Liver (tissue), 9 donors: ENCODE results near the gene NUDC. TPM values are rescaled to one million over a fixed set of nuclear protein-coding genes. Genes with fewer than 3 reads are reported as not detected.
A peak's percentile ranks its signal among the peaks of the same experiment; 100 is the strongest.

Experiments
- DNase-seq: peaks from one replicate; pipeline ENCODE4 v3.0.0-alpha.2; 2017; ENCODE audit warnings: low spot score
- H3K27ac ChIP-seq, 2 donors: one replicate each; pipeline ENCODE4 v1.7.0; 2013; ENCODE audit warnings: inconsistent platforms in 2 of 2, low read length in 2 of 2, control low read depth in 1 of 2, low read depth in 1 of 2, mild to moderate bottlenecking in 1 of 2
- H3K27me3 ChIP-seq, 4 donors: one replicate each; pipeline versions ENCODE4 v1.6.1 to v1.7.0; 2013; ENCODE audit warnings: low read length in 3 of 4, inconsistent platforms in 1 of 4, mild to moderate bottlenecking in 1 of 4, moderate library complexity in 1 of 4; ENCODE audit not compliant: control insufficient read depth in 4 of 4, insufficient read depth in 4 of 4
- H3K36me3 ChIP-seq, 4 donors: one replicate each; pipeline versions ENCODE4 v1.6.1 to v1.7.0; 2013; ENCODE audit warnings: low read length in 3 of 4, mild to moderate bottlenecking in 3 of 4, low read depth in 1 of 4, moderate library complexity in 1 of 4; ENCODE audit not compliant: control insufficient read depth in 4 of 4, insufficient read depth in 3 of 4
- H3K4me1 ChIP-seq, 4 donors: one replicate each; pipeline versions ENCODE4 v1.6.1 to v1.7.0; 2013; ENCODE audit warnings: low read length in 3 of 4, mild to moderate bottlenecking in 3 of 4, moderate library complexity in 1 of 4; ENCODE audit not compliant: control insufficient read depth in 4 of 4, insufficient read depth in 4 of 4
- H3K4me3 ChIP-seq, 3 donors: one replicate each; pipeline versions ENCODE4 v1.6.1 to v1.7.0; 2013; ENCODE audit warnings: low read length in 3 of 3, control low read depth in 1 of 3, low read depth in 1 of 3, mild to moderate bottlenecking in 1 of 3
- H3K9ac ChIP-seq, 2 donors: one replicate each; pipeline ENCODE4 v1.7.0; 2013; ENCODE audit warnings: low read length in 2 of 2, mild to moderate bottlenecking in 2 of 2, moderate library complexity in 2 of 2, control low read depth in 1 of 2, low read depth in 1 of 2
- H3K9me3 ChIP-seq, 4 donors: one replicate each; pipeline versions ENCODE4 v1.6.1 to v1.7.0; 2013; ENCODE audit warnings: low read length in 3 of 4; ENCODE audit not compliant: control insufficient read depth in 4 of 4
- EGR1 ChIP-seq, 2 donors: IDR thresholded peaks; 2 replicates each; pipeline ENCODE4 v1.6.1; 2016 to 2018; ENCODE audit warnings: antibody characterized with exemption in 2 of 2, low read depth in 2 of 2
- FOXA1 ChIP-seq: IDR thresholded peaks from 2 replicates; pipeline ENCODE4 v1.6.1; 2016; ENCODE audit warnings: antibody characterized with exemption
- FOXA2 ChIP-seq: IDR thresholded peaks from 2 replicates; pipeline ENCODE4 v1.6.1; 2016; ENCODE audit warnings: antibody characterized with exemption
- GABPA ChIP-seq, 2 donors: IDR thresholded peaks in 1 of 2; conservative IDR thresholded peaks in 1 of 2; 2 replicates each; pipeline ENCODE4 v1.6.1; 2016; ENCODE audit warnings: antibody characterized with exemption in 2 of 2, mild to moderate bottlenecking in 1 of 2, moderate library complexity in 1 of 2
- HNF4A ChIP-seq, 2 donors: conservative IDR thresholded peaks; 2 replicates each; pipeline ENCODE4 v1.6.1; 2016; ENCODE audit warnings: antibody characterized with exemption in 2 of 2, mild to moderate bottlenecking in 2 of 2
- HNF4G ChIP-seq: IDR thresholded peaks from 2 replicates; pipeline ENCODE4 v1.6.1; 2016; ENCODE audit warnings: antibody characterized with exemption
- JUND ChIP-seq, 2 donors: IDR thresholded peaks; 2 replicates each; pipeline ENCODE4 v1.6.1; 2016; ENCODE audit warnings: antibody characterized with exemption in 2 of 2
- NR2F2 ChIP-seq: IDR thresholded peaks from 2 replicates; pipeline ENCODE4 v1.6.1; 2016; ENCODE audit warnings: antibody characterized with exemption
- RAD21 ChIP-seq, 2 donors: IDR thresholded peaks; 2 replicates each; pipeline ENCODE4 v1.6.1; 2016; ENCODE audit warnings: antibody characterized with exemption in 2 of 2, mild to moderate bottlenecking in 2 of 2
- RXRA ChIP-seq, 2 donors: IDR thresholded peaks; 2 replicates each; pipeline ENCODE4 v1.6.1; 2017 to 2018; ENCODE audit warnings: antibody characterized with exemption in 2 of 2, mild to moderate bottlenecking in 1 of 2
- SP1 ChIP-seq: IDR thresholded peaks from 2 replicates; pipeline ENCODE4 v1.6.1; 2018; ENCODE audit warnings: antibody characterized with exemption, mild to moderate bottlenecking
- TAF1 ChIP-seq: conservative IDR thresholded peaks from 2 replicates; pipeline ENCODE4 v1.6.1; 2016; ENCODE audit warnings: antibody characterized with exemption, mild to moderate bottlenecking
- YY1 ChIP-seq: IDR thresholded peaks from 2 replicates; pipeline ENCODE4 v1.6.1; 2016; ENCODE audit warnings: antibody characterized with exemption, mild to moderate bottlenecking
- WGBS: extraction: QIAGEN DNeasy Blood & Tissue Kit; methylation state at CpG from one replicate; pipeline ENCODE4 v1.1.7; 2013; 5-methylcytosine and 5-hydroxymethylcytosine counted together
- polyA plus RNA-seq, 2 donors: library from polyadenylated mRNA; stranded (reverse) in 1 of 2; unstranded in 1 of 2; fragments of 200-250 nt in 1 of 2; fragments of >200 nt in 1 of 2; fragmentation: Nextera tagmentation in 1 of 2; extraction: Ambion mirVana in 1 of 2; gene quantifications; one replicate each; pipeline versions ENCODE4 v1.2.1 to v1.2.3, GENCODE V29; 2013 to 2015
- total RNA-seq, 2 donors: library from RNA; depleted of rRNA; stranded (reverse); fragments of >200 nt; gene quantifications; one replicate each; pipeline ENCODE4 v1.2.3, GENCODE V29; 2014
- TF ChIP-seq, protein P1 (sequence below): IDR thresholded peaks from 2 replicates; pipeline ENCODE4 v1.6.1; 2016; ENCODE audit warnings: antibody characterized with exemption
- TF ChIP-seq, protein P2 (sequence below): IDR thresholded peaks from 2 replicates; pipeline ENCODE4 v1.6.1; 2016; ENCODE audit warnings: antibody characterized with exemption
- TF ChIP-seq, protein P3 (sequence below): IDR thresholded peaks from 2 replicates; pipeline ENCODE4 v1.6.1; 2016; ENCODE audit warnings: antibody characterized with exemption, mild to moderate bottlenecking
- TF ChIP-seq, protein P4 (sequence below): IDR thresholded peaks from 2 replicates; pipeline ENCODE4 v1.6.1; 2016; ENCODE audit warnings: antibody characterized with exemption
- TF ChIP-seq, protein P5 (sequence below): fragments of 150-350 bp; IDR thresholded peaks from 2 replicates; pipeline ENCODE4 v1.5.1; 2017; ENCODE audit warnings: improper control_type of control experiment, low read depth, low read length; ENCODE audit not compliant: missing input control
- donor health status: healthy.
- donor health status: healthy.
- donor health status: healthy.
- donor health status: healthy.
- donor health status: healthy.

Gene NUDC
- total and polyA plus RNA-seq, 4 donors: 18.2 to 50.7 (median 36.2) TPM

DNA sequence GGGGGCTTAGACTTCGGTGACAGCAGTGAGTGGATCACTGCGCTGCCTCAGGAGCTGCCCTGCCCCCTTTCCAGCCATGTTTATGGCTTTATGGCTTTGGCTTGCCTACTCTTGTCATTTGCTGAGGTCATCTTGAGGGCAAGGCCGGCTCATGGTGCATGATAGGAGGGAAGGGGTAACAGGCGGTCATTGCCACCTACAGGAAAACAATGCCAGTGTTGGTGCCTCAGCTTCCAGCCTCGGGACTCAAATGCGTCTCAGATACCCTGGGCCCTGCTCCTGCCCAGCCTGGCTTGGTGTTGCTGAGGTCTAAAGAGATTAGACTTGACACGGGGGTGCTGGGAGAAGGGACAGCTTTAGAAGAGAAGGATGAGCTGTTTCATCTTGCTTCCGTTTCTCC is 24.2 kb downstream of the NUDC start:
- H3K27ac ChIP-seq: peak overlapping the region; percentile 9 to 61
- peaks cover 31 to 69% (median 56%) of the 10 kb centered on the region in 4 donors for H3K4me1 ChIP-seq
- TF ChIP-seq, protein P1, sequence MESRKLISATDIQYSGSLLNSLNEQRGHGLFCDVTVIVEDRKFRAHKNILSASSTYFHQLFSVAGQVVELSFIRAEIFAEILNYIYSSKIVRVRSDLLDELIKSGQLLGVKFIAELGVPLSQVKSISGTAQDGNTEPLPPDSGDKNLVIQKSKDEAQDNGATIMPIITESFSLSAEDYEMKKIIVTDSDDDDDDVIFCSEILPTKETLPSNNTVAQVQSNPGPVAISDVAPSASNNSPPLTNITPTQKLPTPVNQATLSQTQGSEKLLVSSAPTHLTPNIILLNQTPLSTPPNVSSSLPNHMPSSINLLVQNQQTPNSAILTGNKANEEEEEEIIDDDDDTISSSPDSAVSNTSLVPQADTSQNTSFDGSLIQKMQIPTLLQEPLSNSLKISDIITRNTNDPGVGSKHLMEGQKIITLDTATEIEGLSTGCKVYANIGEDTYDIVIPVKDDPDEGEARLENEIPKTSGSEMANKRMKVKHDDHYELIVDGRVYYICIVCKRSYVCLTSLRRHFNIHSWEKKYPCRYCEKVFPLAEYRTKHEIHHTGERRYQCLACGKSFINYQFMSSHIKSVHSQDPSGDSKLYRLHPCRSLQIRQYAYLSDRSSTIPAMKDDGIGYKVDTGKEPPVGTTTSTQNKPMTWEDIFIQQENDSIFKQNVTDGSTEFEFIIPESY: no peak
- TF ChIP-seq EGR1 (IDR thresholded peaks at IDR 0.05; ENCODE audit: low read depth in 2 of 2): no peak
- TF ChIP-seq JUND (IDR thresholded peaks at IDR 0.05): peak in 1 of 2 donors; percentile 38
- peak; percentile 62 to 64 for TF ChIP-seq HNF4A (conservative IDR thresholded peaks at IDR 0.05)
- TF ChIP-seq, protein P2, sequence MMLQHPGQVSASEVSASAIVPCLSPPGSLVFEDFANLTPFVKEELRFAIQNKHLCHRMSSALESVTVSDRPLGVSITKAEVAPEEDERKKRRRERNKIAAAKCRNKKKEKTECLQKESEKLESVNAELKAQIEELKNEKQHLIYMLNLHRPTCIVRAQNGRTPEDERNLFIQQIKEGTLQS: peak; percentile 32
- TF ChIP-seq FOXA2: no peak
- TF ChIP-seq, protein P3, sequence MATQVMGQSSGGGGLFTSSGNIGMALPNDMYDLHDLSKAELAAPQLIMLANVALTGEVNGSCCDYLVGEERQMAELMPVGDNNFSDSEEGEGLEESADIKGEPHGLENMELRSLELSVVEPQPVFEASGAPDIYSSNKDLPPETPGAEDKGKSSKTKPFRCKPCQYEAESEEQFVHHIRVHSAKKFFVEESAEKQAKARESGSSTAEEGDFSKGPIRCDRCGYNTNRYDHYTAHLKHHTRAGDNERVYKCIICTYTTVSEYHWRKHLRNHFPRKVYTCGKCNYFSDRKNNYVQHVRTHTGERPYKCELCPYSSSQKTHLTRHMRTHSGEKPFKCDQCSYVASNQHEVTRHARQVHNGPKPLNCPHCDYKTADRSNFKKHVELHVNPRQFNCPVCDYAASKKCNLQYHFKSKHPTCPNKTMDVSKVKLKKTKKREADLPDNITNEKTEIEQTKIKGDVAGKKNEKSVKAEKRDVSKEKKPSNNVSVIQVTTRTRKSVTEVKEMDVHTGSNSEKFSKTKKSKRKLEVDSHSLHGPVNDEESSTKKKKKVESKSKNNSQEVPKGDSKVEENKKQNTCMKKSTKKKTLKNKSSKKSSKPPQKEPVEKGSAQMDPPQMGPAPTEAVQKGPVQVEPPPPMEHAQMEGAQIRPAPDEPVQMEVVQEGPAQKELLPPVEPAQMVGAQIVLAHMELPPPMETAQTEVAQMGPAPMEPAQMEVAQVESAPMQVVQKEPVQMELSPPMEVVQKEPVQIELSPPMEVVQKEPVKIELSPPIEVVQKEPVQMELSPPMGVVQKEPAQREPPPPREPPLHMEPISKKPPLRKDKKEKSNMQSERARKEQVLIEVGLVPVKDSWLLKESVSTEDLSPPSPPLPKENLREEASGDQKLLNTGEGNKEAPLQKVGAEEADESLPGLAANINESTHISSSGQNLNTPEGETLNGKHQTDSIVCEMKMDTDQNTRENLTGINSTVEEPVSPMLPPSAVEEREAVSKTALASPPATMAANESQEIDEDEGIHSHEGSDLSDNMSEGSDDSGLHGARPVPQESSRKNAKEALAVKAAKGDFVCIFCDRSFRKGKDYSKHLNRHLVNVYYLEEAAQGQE: no peak
- TF ChIP-seq FOXA1: no peak
- peak; percentile 79 for TF ChIP-seq SP1
- peak; percentile 96 to 97 for TF ChIP-seq RXRA (IDR thresholded peaks at IDR 0.05)
- peak in 1 of 2 donors; percentile 52 for TF ChIP-seq RAD21 (IDR thresholded peaks at IDR 0.05)
- TF ChIP-seq HNF4G: no peak
- no peak for TF ChIP-seq GABPA (IDR thresholded peaks at IDR 0.05 in 1 of 2, conservative IDR thresholded peaks at IDR 0.05 in 1 of 2)
- TF ChIP-seq TAF1: no peak
- peak; percentile 66 for TF ChIP-seq YY1
- TF ChIP-seq, protein P4, sequence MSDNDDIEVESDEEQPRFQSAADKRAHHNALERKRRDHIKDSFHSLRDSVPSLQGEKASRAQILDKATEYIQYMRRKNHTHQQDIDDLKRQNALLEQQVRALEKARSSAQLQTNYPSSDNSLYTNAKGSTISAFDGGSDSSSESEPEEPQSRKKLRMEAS: no peak
- no peak for TF ChIP-seq NR2F2
- TF ChIP-seq, protein P5, sequence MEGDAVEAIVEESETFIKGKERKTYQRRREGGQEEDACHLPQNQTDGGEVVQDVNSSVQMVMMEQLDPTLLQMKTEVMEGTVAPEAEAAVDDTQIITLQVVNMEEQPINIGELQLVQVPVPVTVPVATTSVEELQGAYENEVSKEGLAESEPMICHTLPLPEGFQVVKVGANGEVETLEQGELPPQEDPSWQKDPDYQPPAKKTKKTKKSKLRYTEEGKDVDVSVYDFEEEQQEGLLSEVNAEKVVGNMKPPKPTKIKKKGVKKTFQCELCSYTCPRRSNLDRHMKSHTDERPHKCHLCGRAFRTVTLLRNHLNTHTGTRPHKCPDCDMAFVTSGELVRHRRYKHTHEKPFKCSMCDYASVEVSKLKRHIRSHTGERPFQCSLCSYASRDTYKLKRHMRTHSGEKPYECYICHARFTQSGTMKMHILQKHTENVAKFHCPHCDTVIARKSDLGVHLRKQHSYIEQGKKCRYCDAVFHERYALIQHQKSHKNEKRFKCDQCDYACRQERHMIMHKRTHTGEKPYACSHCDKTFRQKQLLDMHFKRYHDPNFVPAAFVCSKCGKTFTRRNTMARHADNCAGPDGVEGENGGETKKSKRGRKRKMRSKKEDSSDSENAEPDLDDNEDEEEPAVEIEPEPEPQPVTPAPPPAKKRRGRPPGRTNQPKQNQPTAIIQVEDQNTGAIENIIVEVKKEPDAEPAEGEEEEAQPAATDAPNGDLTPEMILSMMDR: no peak
- 20% methylated on average over 8 of the region's 8 CpGs for WGBS
- peak overlapping the region in 1 of 3 donors; percentile 12 for H3K4me3 ChIP-seq
- DNase-seq: no peak
- H3K27me3 ChIP-seq: no peaks in the 10 kb centered on the region
- no peak overlapping the region for H3K9ac ChIP-seq
- no peaks in the 10 kb centered on the region for H3K9me3 ChIP-seq
- peaks cover 5 to 15% (median 10%) of the 10 kb centered on the region in 4 donors for H3K36me3 ChIP-seq
